GM13977 (cell line): ENCODE results near the gene TMEM270.

Experiments used
- DNase-seq: peaks from one replicate; pipeline ENCODE4 v3.0.0; 2012; ENCODE audit warnings: low spot score
- in situ Hi-C: fragments of 300-500 bp; cut with MboI; formaldehyde crosslinking; loops from one replicate; pipeline ENCODE4 v1.12.0; 2022; ENCODE audit warnings: low sequenced_read_pairs, low pct_unique_long_range_greater_than_20kb, mixed read lengths, inconsistent platforms; ENCODE audit not compliant: unreplicated experiment
- TF ChIP-seq, protein P1 (sequence below): IDR thresholded peaks from 2 replicates; pipeline ENCODE4 v1.5.1; 2012; ENCODE audit warnings: mild to moderate bottlenecking, control low read depth; ENCODE audit not compliant: insufficient read depth; ENCODE audit errors: extremely low read depth, missing control alignments

The TMEM270 gene

DNA sequence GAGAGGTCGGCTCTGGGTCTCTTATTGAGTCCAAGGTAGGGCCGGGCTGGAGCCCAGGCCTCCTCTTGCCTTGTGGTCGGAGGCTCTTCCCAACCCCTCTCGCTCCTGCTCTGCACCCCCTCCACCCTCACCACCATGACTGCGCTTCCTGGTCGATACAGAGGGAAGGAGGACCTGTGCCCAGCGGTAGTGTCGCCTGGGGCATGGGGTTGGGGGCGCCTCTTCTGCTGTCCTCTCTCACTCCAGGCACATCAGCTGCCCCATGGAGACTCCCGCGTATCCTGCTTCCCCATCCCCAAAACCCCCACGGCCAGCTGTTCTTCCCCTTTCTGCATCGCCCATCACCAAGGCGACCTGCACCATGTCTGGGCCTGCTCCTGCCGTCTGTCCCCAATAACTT, 44.4 kb downstream of the TMEM270 start:
- in situ Hi-C loops, result no loop called here
- DNase-seq, result no peak
- TF ChIP-seq, protein P1, sequence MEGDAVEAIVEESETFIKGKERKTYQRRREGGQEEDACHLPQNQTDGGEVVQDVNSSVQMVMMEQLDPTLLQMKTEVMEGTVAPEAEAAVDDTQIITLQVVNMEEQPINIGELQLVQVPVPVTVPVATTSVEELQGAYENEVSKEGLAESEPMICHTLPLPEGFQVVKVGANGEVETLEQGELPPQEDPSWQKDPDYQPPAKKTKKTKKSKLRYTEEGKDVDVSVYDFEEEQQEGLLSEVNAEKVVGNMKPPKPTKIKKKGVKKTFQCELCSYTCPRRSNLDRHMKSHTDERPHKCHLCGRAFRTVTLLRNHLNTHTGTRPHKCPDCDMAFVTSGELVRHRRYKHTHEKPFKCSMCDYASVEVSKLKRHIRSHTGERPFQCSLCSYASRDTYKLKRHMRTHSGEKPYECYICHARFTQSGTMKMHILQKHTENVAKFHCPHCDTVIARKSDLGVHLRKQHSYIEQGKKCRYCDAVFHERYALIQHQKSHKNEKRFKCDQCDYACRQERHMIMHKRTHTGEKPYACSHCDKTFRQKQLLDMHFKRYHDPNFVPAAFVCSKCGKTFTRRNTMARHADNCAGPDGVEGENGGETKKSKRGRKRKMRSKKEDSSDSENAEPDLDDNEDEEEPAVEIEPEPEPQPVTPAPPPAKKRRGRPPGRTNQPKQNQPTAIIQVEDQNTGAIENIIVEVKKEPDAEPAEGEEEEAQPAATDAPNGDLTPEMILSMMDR, result no peak

DNA sequence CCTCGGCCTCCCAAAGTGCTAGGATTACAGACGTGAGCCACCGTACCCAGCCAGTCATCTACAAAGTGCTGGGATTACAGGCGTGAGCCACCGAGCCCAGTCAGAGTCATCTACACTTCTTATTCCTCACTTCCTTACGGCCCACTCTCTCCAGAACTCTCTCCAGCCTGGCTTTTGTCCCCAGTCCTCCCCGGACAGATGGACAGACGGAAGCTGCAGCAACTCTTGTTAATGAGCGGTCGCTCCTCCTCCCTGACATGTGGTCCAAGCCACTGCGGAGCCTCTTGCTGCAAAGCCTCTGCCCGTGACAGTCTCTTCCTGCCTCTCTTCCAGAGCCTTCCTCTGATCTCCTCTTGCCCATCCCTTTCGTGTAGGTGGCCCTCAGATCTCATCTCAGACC, 45.9 kb downstream of the TMEM270 start:
- in situ Hi-C loops, result no loop called here
- TF ChIP-seq, protein P1, result no peak
- no peak for DNase-seq

DNA sequence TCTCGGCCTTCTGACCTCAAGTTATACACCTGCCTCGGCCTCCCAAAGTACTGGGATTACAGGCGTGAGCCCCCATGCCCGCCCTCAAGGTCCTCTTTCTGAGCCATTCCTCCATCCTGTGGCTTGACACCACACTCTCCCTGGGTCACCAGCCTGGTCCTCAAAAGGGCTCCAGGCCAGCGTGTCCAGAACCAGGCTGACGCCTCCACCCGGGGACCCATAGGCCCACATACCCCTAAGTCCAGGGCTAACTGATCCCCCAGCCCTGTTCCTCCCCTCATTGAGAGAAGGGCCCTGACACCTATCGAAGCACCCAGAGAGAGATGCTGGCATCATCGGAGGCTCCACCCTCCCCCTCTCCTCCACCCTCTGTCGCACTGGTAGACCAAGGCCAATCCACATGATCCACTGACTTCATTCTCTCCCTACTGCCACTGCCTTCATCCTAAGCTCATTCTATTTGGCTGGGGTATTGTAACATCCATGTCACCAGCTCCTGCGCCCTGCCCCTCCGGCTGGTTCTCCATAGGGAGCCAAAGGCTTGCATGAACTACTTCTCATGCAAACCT, 46.7 kb downstream of the TMEM270 start:
- TF ChIP-seq, protein P1, result no peak
- in situ Hi-C loops, result no loop called here
- no peak for DNase-seq

DNA sequence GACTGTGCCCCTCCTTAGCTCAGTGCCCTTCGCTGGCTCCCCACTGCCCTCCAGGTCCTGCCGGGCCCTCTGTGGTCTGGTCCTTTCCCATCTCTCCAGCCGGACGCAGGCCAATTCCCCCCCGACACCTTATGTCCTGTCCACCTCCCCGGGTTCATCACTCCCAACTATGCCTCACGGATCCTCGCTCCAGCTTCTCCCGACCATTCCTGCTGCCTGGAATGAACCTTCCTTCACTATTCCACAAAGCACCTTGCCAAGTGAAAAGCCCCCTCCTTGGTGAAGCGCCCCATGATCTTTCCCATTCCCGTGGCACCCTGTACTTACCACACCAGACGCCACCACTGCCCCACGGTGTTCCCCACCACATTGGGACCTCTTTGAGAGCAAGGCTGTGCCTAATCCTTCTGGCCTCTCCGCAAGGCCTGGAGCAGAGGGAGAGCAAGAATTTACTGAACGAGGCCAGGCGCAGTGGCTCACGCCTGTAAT, 47.2 kb downstream of the TMEM270 start:
- TF ChIP-seq, protein P1, result no peak
- in situ Hi-C loops, result no loop called here
- DNase-seq, result no peak

DNA sequence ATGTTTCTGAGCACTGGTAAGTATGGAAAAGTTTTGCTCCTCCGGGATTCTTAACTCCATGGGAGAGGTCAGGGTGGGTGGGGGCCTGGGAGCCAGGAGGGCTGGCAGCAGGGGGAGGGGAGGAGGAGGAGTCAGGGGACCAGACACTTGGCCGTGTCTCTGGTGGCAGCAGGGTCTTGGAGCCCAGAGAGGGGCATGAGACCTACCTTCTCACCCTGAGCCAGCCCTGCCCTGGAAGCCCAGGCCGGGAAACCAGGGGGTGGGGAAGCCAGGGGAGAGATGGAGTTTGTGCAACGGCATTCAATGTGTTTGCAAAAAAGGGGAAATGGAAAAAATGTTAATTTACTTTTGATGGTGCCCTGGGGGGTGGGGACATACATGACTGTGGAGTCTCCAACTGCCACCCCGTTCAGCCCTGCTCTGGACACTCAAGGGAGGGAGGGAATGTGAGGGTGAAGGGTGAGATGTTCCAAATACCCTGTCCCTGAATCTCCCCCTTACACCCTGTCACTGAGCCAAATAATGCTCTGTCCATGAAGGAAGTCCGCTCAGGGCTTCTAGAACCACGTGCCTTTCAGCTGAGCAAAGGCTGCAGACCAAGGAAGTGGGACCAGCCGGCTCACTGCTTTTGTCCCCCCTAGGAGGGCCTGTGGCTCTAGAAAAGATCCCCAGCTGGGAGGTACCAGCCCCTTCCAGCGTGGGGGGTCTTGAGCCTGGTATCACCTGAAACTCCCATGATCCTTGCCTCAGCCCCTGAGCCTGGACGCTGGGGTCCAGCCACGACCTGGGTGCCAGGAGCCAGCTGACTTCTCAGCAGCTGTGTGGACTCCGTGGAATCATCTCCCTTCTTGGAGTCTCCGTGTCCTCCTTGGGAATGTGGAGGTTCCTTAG, 48.3 kb downstream of the TMEM270 start:
- TF ChIP-seq, protein P1, result no peak
- no peak for DNase-seq
- in situ Hi-C loops, result no loop called here

DNA sequence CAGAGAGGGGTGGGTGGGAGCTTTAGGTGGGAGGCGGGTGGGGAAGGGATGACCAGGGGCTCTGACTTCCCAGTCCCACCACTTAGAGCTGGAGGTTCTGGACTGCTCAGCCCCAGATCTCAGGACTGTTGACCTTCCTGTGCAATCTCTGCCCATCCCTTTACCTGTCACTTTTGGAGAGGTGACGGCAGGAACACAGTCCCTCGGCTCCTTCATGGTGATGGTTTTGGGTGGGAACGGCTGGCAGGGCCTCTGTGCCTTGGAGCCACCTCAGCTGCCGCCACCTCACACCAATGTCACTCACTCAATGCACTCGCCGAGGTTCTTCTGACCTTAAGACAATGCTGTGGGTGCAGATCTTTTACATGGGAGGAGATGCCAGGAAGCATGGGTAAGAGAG, 49.0 kb downstream of the TMEM270 start:
- TF ChIP-seq, protein P1, result no peak
- in situ Hi-C loops, result no loop called here
- no peak for DNase-seq
